ENCODE results near the gene SULT2B1.
"Not testable (repeated sequence)": the region's sequence is repeated elsewhere in the genome, so short reads cannot be mapped to it uniquely, and the experiment has no call there.

The SULT2B1 gene

GRCh38 chr19:48561412-48561811 lies 9.4 kb downstream of the SULT2B1 start:
- DNase-seq, result no peak

- DNase-seq, result no peak
These were observed 13.1 kb downstream of the SULT2B1 start for GRCh38 chr19:48565090-48565489.

GRCh38 chr19:48568345-48568886 lies 16.4 kb downstream of the SULT2B1 start:
- DNase-seq, result peak; percentile 24 to 27

GRCh38 chr19:48569814-48570213 lies 17.8 kb downstream of the SULT2B1 start:
- no peak for DNase-seq

- DNase-seq, result no peak
These were observed 19.6 kb downstream of the SULT2B1 start for GRCh38 chr19:48571378-48572162.

- DNase-seq, result no peak
These were observed 21.2 kb downstream of the SULT2B1 start for GRCh38 chr19:48573163-48573505.

- DNase-seq, result no peak
These were observed 24.1 kb downstream of the SULT2B1 start for GRCh38 chr19:48575931-48576622.

GRCh38 chr19:48577908-48578307 lies 25.9 kb downstream of the SULT2B1 start:
- DNase-seq, result not testable (repeated sequence)

GRCh38 chr19:48578891-48579290 lies 26.9 kb downstream of the SULT2B1 start:
- DNase-seq, result no peak

- no peak for DNase-seq
These were observed 30.2 kb downstream of the SULT2B1 start for GRCh38 chr19:48582168-48582567.

- DNase-seq, result no peak
These were observed 35.4 kb downstream of the SULT2B1 start for GRCh38 chr19:48587387-48587786.

- peak; percentile 78 to 82 for DNase-seq
These were observed 36.9 kb downstream of the SULT2B1 start for GRCh38 chr19:48588670-48589401.

- DNase-seq, result no peak
These were observed 39.0 kb downstream of the SULT2B1 start for GRCh38 chr19:48591021-48591420.

- DNase-seq, result no peak
These were observed 43.2 kb downstream of the SULT2B1 start for GRCh38 chr19:48595171-48595570.

- DNase-seq, result no peak
These were observed 43.9 kb downstream of the SULT2B1 start for GRCh38 chr19:48595833-48596232.

GRCh38 chr19:48596237-48596636 lies 44.3 kb downstream of the SULT2B1 start:
- DNase-seq, result no peak

- no peak for DNase-seq
These were observed 44.9 kb downstream of the SULT2B1 start for GRCh38 chr19:48596679-48597465.

GRCh38 chr19:48598996-48599700 lies 47.2 kb downstream of the SULT2B1 start:
- no peak for DNase-seq

GRCh38 chr19:48600679-48601417 lies 48.9 kb downstream of the SULT2B1 start:
- no peak for DNase-seq

- no peak for DNase-seq
These were observed 51.0 kb downstream of the SULT2B1 start for GRCh38 chr19:48603001-48603400.

- DNase-seq, result no peak
These were observed 51.5 kb downstream of the SULT2B1 start for GRCh38 chr19:48603449-48603848.

All from Kasumi-1 (cell line).